ENCODE measurements around the gene TPH2.

Gene TPH2

DNA sequence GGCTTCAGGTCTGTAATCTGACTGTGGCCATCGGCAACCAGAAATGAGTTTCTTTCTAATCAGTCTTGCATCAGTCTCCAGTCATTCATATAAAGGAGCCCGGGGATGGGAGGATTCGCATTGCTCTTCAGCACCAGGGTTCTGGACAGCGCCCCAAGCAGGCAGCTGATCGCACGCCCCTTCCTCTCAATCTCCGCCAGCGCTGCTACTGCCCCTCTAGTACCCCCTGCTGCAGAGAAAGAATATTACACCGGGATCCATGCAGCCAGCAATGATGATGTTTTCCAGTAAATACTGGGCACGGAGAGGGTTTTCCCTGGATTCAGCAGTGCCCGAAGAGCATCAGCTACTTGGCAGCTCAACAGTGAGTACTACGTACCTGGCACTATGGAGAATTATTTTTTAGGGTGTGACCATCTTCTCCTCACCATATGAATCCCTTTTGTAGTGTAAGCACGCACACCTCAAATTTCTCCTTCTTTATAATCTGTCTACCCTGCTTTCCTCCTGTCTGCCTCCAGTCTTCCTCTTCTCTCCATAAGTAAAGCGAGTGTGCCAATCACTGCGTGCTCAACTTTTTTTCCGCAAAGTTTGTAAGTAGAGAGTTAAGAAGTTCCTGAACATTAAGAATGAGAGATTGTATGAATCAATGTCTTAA, at the start of gene TPH2:
TPH2 (plus strand) TSS at position 118 of the 658 bp plus-strand sequence; CDS start at position 260, 142 bp downstream.
- DNase-seq (ENCODE audit: low read depth): peak; percentile 67

DNA sequence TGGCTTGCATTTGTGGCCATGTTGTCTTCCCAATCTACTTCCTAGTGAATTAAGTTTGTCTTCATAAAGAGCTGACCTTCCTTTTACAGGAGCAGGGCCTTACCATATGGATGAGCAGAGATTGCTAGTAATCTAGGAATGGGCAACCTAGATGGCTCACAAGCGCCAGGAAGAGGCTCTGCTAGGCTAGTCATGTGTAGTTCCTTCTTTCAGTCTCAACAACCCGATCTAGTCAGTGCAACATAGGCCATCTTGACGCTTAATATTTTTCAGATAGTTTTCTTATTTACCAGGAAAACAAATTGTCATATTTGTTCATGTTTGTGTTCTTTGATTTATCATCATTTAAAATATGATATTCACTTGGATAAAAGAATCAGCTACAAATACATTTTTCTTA, 48.2 kb upstream of the TPH2 start:
- DNase-seq (ENCODE audit: low read depth): no peak

DNA sequence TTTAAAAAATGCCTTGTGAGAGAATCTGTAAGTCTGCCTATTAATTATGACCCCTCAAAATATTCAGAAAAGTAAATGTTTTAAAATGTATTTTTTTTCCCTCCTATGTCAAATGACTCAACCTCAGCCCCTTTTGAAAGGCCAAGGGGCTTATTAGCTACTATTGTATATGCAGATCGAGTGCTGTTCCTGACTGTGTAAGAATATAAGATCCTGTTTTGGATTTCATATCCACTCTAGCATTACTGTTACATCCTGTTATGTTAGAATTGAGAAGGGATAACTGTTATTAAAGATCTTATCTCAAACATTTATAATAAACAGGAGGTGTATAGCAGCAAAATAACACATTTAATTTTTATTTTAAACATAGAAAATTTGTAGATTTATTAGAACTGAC, 46.6 kb upstream of the TPH2 start:
- no peak for DNase-seq (ENCODE audit: low read depth)

DNA sequence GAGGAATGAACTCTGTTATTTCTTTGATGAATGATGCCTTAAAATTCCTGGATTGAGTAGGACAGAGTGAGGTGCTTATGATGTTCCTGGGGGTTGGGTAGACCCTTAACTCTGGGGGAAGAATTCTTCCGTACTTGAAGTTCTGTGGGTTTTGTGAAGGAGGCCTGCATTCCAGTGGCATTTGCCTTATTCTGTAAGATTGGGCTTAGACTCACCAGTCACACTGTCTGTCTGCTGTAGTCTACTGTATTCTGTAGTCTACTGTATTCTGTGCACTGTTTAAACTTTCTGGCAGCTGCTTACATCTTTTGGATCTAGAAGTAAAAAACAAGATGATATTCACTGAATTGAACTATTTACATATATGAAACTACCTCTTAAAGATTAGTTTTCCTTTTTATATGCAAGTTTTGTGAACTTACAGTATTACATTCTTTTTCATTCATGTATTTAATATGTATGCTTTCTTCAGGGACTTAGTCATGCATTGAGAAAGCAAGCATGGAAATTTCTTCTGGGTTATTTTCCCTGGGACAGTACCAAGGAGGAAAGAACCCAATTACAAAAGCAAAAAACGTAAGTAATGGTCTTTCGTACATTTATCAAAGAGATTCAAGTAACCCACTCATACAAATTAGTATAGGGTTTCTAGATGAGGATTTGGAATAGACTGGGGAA, 42.3 kb upstream of the TPH2 start:
- peak; percentile 25 for DNase-seq (ENCODE audit: low read depth)

DNA sequence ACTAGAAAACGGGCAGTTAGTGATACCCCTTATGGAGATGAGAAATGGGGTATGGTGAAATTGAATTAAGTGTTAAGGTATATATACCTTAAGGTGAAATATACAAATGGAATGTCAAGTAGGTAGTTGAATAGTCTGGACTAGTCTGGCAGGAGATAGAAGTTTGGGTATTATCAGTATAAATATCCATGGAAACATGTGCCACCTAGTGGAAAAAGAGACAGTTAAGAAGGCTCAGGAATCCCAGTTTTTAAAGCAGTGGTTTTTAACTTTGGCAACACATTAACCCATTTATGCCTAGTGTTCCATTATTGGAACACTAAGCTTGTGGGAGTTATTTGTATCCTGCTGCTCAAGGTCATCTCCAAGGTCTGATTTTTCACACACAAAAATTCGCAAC, 38.6 kb upstream of the TPH2 start:
- peak; percentile 13 for DNase-seq (ENCODE audit: low read depth)

DNA sequence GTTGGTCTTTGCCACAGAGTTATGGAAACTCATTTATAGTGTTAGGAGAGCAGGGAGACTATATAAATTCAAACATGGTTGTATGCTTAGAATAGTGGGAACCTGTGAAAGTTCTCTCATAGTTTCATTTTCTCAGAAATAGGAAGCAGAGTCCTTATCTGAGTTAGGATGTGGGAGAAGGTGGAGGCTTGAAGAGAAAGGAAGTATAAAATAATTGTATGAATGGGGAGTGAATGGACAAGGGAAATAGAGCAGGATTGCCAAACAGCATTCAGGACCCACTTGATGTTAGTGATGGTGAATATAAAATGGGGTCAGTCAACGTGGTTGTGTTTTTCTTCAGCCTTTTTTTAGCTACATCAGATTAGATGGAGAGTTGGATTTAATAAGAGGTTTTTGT, 34.0 kb upstream of the TPH2 start:
- DNase-seq (ENCODE audit: low read depth): no peak

DNA sequence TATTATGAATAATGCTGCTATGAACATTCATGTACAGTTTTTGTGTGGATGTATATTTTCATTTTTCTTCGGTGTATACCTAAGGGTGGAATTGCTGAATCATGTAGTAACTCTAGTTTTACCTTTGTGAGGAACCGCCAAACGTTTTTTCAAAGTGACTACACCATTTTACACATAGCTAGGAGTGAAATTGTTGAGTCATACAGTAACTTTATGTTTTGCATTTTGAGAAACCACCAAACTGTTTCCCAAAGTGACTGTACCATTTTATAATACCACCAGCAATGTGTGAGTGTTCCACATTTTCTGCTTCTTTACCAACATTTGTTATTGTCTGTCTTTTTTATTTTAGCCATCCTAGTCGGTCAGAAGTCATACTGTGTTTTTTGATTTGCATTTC, 3.1 kb upstream of the TPH2 start:
- DNase-seq (ENCODE audit: low read depth): no peak

DNA sequence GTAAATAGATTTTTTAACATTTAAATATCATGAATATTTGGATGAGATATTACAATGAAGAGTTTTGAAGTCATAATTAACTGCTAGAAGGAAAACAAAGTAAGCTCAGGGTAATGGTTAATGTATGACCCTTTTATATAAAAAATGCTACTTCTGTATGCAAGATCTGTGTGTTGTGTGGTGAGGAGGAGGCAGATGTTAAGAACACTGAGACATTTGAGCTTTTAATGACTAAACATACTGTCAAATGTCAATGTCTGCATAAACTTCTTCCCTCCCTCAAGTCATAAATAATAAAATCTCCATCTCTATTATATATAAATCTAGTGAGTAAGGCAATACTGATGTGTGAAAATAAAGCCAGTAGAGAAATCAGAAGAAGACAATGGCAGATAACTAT, 1.4 kb downstream of the TPH2 start:
- no peak for DNase-seq (ENCODE audit: low read depth)

DNA sequence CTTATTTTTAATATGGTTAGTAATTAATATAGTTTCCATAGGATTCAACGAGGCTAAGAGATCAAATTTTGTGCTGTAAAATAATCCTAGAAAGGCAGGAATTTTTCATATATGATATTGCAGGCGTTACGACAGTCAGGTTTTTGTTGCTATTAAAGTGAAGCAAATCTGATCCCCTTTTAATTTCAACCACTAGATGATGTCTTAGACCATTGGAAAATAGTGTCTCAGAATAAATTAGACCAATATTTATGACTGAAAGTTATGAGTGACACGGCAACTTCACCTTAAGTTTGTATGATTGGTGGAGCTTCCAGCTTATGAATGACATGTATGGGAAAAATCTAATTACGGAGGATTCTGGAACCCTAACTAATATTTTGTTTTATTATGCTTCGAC, 2.5 kb downstream of the TPH2 start:
- DNase-seq (ENCODE audit: low read depth): no peak

DNA sequence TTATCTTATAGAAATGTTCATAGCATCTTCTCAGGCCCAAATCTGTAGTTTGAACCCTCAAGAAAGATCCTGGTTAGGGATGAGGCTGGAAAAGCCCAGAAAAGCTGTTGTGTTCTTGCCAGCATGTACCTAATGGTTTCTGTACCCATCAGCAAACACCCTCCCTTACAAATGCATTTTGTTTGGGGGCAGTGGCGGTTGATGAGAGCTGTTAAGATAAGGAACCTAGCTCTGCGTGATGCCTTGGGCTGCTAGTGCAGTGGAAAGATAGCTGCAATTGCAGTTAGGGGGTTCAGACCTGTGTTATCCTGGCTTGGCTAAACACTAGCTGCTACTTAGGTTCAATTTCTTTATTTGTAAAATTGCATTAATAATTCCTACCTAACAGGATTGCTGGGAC, 3.6 kb downstream of the TPH2 start:
- DNase-seq (ENCODE audit: low read depth): no peak

DNA sequence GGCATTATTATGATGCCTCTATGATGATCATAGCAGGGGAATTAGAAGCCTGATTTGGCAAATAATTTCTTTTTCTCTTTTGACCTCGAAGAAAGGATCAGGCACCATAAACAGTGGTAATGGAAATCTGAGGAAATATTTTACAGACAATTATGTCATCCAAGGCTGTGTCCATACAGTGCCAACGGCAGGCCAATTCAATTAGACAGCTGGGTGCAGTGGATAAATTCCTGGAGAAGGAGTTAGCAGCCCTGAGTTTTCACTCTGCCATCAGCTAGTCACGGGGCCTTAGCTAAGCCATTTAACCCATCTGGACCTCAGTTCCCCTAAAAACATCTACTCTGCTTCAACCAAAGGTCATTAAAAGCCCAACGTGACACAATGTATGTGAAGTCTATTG, 4.1 kb downstream of the TPH2 start:
- no peak for DNase-seq (ENCODE audit: low read depth)

DNA sequence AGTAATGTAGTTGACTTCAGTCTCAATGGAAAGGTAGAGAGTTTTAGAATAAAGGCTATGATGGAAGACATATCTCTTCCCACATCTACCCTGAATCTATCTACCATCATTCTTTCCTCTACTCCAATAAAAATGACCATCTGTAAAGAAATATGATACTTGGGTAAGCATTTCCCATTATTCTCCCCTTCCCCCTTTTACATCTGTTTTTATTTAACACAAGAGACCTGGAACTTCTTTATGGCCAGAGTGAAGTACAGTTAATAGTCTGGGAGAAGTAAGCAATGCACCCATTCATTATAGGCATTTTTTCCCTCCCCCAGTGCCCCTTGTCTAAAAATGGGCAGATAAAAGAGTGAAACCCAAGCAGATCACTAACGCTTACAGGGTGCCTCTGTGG, 6.5 kb downstream of the TPH2 start:
- DNase-seq (ENCODE audit: low read depth): no peak

DNA sequence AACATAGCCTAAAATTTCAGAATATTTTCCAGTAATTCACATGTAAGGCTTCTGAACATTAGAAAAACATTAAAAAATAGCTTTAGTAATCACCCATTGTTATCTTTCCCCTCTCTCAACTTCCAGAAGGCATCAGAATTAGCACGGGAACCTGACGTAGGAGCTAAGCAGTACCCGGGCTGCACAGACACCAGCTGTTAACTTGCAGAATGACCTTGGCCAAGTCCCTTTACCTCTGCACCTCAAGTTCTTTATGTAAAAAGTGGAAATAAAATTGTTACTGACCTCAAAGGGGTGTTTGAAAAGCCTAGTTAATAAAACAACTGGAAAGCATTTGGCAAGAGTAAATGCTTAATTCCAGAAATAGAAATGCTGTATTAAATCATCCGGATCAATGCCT, 7.2 kb downstream of the TPH2 start:
- DNase-seq (ENCODE audit: low read depth): no peak

DNA sequence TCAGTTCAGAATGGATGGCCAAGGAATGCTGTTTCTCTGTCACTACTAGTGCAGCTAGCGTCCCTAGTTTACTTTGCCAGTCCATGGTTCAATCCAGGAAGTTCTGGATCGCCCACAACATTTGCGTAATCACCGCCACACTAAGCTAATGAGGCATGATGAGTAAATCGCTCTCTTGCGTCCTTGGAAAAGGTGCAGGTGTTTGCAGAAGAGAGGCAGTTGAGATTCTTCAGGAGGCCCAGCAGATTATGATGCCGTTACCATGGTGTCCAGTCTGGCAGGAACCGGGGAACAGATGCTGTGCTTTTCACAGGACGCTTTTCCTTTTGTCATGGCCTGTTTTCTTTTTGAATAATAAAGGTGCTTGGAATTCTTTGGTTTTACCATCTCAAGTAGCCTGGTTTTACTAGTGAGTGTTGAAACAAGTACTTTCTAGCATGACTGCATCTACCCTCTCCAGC, 9.0 kb downstream of the TPH2 start:
- peak; percentile 41 for DNase-seq (ENCODE audit: low read depth)

DNA sequence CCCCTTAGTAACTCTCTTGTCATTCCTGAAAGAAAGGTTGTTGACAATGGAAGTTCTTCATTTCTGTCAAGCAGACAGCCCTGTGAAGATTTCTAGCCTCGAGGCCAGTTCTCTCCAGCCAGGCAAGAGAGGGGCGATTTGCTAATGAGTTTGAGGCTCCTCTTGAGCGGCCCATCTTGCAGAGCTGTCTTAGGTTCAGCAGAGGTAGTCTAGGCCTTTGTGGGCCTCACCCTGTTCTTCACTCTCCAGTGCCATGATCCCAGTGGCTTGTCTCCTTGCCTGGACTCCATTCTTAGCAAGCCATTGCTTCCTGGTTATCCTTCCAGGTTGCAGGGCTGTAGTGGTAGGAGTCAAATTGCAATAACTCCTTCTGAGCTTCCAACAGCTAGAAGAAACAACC, 9.7 kb downstream of the TPH2 start:
- DNase-seq (ENCODE audit: low read depth): no peak

DNA sequence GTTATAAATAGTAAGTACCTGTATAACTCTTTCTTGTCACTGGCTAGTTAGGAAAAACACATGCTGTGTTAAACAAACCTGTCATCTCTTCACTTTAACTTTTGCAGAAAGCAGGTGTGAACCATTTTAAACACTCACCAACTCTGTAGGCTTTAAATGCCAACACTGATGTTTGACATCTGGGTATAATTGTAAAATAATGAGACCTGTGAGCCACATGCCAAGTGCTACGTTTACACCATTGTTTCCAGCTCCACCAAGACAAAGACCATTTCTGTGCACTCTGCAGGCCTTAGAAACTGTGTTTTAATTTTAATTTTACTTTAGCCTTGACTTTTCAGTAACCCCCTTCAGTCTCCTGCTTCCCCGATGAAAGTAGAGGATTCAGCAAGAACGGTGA, 11.0 kb downstream of the TPH2 start:
- DNase-seq (ENCODE audit: low read depth): no peak

DNA sequence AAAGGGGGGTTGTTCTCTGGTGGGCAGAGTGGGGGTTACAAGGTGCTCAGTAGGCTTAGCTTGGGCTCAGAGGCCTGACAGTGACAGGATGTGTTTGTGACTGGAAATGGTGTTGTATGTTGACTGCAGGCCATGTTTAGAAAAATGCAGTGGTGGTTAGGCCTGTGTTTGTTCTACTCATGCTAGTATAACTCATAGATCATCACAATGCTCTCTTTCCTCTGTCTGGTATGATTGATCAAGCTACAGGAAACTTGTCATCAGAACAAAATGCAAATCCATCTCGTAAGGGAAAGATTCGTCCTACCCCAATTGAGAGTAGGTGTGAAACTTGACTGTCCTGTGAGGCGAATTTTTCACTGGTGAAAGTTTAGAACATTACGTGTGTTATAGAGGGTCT, 11.8 kb downstream of the TPH2 start:
- DNase-seq (ENCODE audit: low read depth): no peak

DNA sequence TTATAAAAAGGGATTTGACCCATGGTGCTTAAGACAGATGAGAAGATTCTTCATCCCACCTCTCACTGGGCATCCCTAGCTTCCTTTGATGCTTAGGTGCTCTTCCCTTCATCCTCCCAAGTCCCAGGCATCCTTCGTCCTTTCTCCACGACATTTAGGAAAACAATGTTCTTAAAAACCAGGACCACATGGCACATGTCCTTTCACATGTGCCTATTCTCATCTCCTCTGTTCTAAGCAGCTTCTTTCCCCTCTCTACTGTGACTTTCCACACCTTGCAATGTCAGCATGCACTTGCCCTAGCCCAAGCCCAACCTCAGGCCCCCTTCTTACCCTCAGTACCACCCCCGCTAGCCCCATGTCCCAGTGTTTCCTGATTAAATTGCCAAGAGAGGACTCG, 12.2 kb downstream of the TPH2 start:
- no peak for DNase-seq (ENCODE audit: low read depth)

DNA sequence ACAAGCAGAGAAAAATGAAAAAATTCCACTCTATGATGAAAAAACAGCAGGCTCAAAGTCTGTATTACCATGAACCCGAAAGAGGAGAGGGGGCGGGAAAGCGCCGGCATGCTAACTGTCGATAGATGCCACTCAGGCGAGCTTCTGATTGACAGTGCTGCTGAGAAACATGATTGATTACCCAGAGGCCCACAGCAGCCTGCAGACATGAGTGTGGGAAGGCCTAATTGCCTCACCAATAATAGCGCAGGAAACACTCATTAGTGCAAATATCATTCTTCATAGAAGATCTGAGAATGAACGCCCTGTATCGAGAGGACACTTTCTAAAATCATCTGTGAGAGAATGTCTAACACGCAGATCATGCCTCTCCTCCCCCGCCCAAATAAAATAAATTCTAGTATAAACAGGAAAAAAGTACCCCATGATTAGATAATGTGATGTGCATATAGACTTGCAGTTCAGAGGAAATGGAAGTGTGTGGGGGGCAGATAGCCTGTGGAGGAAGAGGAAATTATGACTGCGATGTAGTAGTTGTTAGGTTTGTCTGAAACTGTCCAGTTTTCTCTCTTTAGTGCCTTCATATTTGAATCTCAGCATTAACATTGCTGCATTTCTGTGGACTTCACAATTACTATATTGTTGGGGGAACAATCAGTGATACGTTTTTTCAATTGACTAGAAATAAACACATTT, 15.6 kb downstream of the TPH2 start:
- no peak for DNase-seq (ENCODE audit: low read depth)

DNA sequence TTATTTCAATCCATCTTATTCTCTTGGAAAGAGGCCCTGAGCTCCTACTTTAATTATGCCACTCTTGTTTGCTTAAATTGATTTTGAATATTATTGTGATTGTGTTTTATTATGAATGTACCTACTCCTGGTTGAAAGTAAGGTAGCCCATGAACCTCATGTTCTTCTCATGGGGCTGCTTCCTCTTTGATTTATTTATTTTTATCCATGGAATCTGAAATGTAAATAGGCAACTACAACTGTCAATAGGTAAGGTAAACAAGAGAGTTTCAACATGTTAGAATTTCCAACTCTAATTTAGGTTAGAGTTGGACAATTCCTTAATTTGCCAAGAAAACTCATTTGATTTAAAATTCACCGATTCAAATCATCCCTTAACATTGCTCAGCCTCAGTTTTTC, 16.2 kb downstream of the TPH2 start:
- no peak for DNase-seq (ENCODE audit: low read depth)

DNA sequence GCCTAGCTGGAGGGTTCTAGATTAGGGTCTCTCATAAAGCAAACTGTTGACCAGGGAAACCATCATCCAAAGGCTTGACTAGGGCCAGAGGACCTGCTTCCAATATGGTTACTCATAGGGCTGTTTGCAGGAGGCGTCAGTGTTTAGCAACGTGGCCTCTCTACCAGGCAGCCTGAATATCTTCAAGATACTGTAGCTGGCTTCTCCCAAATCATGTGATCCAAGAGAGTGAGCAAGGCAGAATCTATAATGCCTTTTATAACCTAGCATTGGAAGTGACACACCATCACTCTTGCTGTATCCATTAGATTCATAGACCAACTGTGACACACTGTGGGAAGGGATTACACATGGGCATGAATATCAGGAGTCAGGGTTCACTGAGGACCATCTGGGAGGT, 17.3 kb downstream of the TPH2 start:
- peak; percentile 17 for DNase-seq (ENCODE audit: low read depth)

DNA sequence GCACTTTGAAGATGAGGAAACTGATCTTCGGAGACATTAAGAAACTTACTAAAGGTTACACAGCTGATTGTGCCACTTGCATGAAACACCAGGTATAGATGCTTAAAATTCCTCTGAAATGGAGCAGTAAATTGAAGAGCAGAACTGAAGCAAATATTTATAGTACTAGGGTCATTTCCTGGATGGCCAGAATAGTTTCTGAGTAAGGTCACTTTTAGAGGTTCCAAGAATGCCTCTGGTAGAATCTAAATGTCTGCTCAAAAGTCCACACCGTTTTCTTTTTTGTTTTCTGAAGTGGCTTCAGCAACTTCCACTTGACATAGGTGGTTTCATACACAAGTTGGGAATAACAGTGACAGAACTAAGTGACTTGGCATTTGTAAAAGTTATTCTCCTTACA, 19.4 kb downstream of the TPH2 start:
- no peak for DNase-seq (ENCODE audit: low read depth)

DNA sequence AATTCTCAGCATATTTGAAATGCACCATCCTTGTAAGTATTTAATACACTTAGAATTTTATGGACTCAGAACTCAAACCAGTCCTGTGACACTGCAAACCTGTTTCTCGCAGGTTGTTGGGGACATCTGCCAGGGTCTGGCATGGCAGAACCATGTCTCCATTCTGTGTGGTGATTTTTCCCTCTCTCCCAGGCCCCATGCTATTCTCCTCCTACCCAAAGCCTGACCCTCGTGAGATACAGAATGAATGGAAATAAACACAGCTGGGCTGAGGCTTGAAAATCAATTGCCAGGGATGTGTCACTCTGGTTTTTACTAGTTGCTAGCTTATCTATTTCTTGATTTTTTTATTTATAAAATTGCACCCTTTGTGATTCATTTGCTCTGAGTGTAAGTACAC, 19.8 kb downstream of the TPH2 start:
- no peak for DNase-seq (ENCODE audit: low read depth)
